ENCODE results near the gene KLF13.

GRCh38 chr15:31340592-31340991, 14.0 kb downstream of the KLF13 start:
- TF ChIP-seq CTCF (IDR thresholded peaks at IDR 0.05; ENCODE audit: low read depth, low read length) (no peak), EZH2phosphoT487 (IDR thresholded peaks at IDR 0.05; ENCODE audit: low read depth) (no peak)
